ENCODE results near the gene SPOCK2. TPM values are rescaled to one million over a fixed set of nuclear protein-coding genes. Genes with fewer than 3 reads are reported as not detected.

The SPOCK2 gene
- total and polyA plus RNA-seq, 2 donors (not counting 3 experiments of a cell fraction or from before 2014, with no cell fraction given), result 0.40 to 1.1 TPM

- H2AFZ ChIP-seq (ENCODE audit: low read depth, low read length), result no peak overlapping the region
- peaks cover 3 to 6% of the 10 kb centered on the region in 2 experiments for H3K27me3 ChIP-seq (ENCODE audit: control insufficient read depth in 2 of 2, insufficient read depth in 2 of 2, low read length in 2 of 2)
- no peak overlapping the region for H3K4me2 ChIP-seq (ENCODE audit: insufficient read depth, low read length)
- intact Hi-C loops (cut with micrococcal nuclease) (no loop called here), dilution Hi-C loops (cut with MboI; ENCODE audit: extremely low pct_ligation_motif_present, low sequenced_read_pairs) (no loop called here)
- no TSS peak for BruUV-seq (replicated peaks)
- no peak overlapping the region for H3K27ac ChIP-seq (ENCODE audit: insufficient read depth, low read depth, low read length)
- ChIA-PET CTCF (no interaction called here), POLR2A (no interaction called here)
- H4K20me1 ChIP-seq (replicated peaks; ENCODE audit: control insufficient read depth, extremely low read depth, insufficient read depth, low read length), result no peaks in the 10 kb centered on the region
- no peaks in the 10 kb centered on the region for H3K36me3 ChIP-seq (ENCODE audit: control insufficient read depth in 2 of 2, extremely low read depth in 1 of 2, insufficient read depth in 2 of 2, low read length in 2 of 2)
- no peak for FAIRE-seq
- no peak for TF ChIP-seq EZH2 (IDR thresholded peaks at IDR 0.05; ENCODE audit: borderline replicate concordance, low read depth, low read length, severe bottlenecking)
- TF ChIP-seq GATA2 (IDR thresholded peaks at IDR 0.05; ENCODE audit: insufficient read depth, insufficient read length, low read depth, low read length), result no peak
- TF ChIP-seq JUN (IDR thresholded peaks at IDR 0.05; ENCODE audit: borderline replicate concordance, insufficient read depth, insufficient read length, low read depth), result no peak
- no peak for TF ChIP-seq FOS (IDR thresholded peaks at IDR 0.05; ENCODE audit: borderline replicate concordance, insufficient read depth, low read length)
- no peak for TF ChIP-seq POLR2AphosphoS5 (IDR thresholded peaks at IDR 0.05; ENCODE audit: insufficient read depth, low read depth, low read length)
- no peak for TF ChIP-seq MYC (IDR thresholded peaks at IDR 0.05; ENCODE audit: low read depth, low read length)
- no peak for TF ChIP-seq POLR2A (IDR thresholded peaks at IDR 0.05; ENCODE audit: low read depth, low read length)
- TF ChIP-seq CTCF (IDR thresholded peaks at IDR 0.05; ENCODE audit: extremely low read depth in 1 of 2, insufficient read depth in 1 of 2, low read depth in 1 of 2, low read length in 2 of 2), result no peak
- H3K9ac ChIP-seq (replicated peaks; ENCODE audit: extremely low read depth, insufficient read depth, low read length), result no peak overlapping the region
- no peaks in the 10 kb centered on the region for H3K9me3 ChIP-seq (replicated peaks; ENCODE audit: control insufficient read depth, insufficient read depth, low read length)
- H3K4me3 ChIP-seq (replicated peaks in 1 of 3; ENCODE audit: insufficient read depth in 1 of 3, low read depth in 1 of 3, low read length in 3 of 3), result no peak overlapping the region
- no peaks in the 10 kb centered on the region for H3K9me1 ChIP-seq (replicated peaks; ENCODE audit: control insufficient read depth, extremely low read depth, insufficient read depth, low read length)
- H3K4me1 ChIP-seq (ENCODE audit: control insufficient read depth, extremely low read depth, insufficient read depth, low read length), result no peaks in the 10 kb centered on the region
- no peaks in the 10 kb centered on the region for H3K79me2 ChIP-seq (ENCODE audit: control insufficient read depth, insufficient read depth, low read length)
- DNase-seq (ENCODE audit: low read depth, low spot score), result no peak
These were observed 6.4 kb downstream of the SPOCK2 start for GRCh38 chr10:72081772-72082590.
